GM12878 (cell line): ENCODE results near the gene FANK1. TPM values are rescaled to one million over a fixed set of nuclear protein-coding genes. Genes with fewer than 3 reads are reported as not detected.

ENCODE experiments used
- ATAC-seq: fragments of 200-7000 bp; cut with Tn5 transposase; 3 replicates; pipeline ENCODE4 v1.9.1; 2020; ENCODE audit warnings: mild to moderate bottlenecking, moderate library complexity
- BruUV-seq: library from RNA; stranded (reverse); fragments of 400-500 nt; replicated peaks from 2 replicates; lab custom pipeline; 2021; lab: Mats Ljungman, UMichigan
- CTCF ChIA-PET: fragments of 300-600 bp; sonication (Branson Sonifier 250); formaldehyde crosslinking; extraction: SDS; loops from one replicate; lab custom pipeline; 2021; ENCODE audit warnings: inconsistent platforms; lab: Yijun Ruan, JAX
- POLR2A ChIA-PET: fragments of 350-600 bp; formaldehyde crosslinking; extraction: SDS; loops from one replicate; lab custom pipeline; 2021; ENCODE audit warnings: inconsistent platforms; lab: Charles Lee
- RAD21 ChIA-PET: fragments of 300-600 bp; sonication (Branson Sonifier 250); formaldehyde crosslinking; loops from one replicate; lab custom pipeline; 2023; ENCODE audit warnings: antibody characterized with exemption; ENCODE audit not compliant: unreplicated experiment; lab: Charles Lee
- SMC1A ChIA-PET: fragments of 300-600 bp; sonication (Branson Sonifier 250); formaldehyde crosslinking; loops from one replicate; lab custom pipeline; 2023; ENCODE audit not compliant: unreplicated experiment, uncharacterized antibody; lab: Charles Lee
- DNase-seq: peaks from one replicate; pipeline ENCODE4 v3.0.0-alpha.2; 2011; ENCODE audit warnings: low read depth, low spot score
- FAIRE-seq: peaks from 3 replicates; lab custom pipeline; 2011; peaks lifted over from hg19 to GRCh38; lab: Jason Lieb, UNC
- H2AFZ ChIP-seq: 2 replicates; pipeline ENCODE4 v1.6.0; 2011; ENCODE audit warnings: low read depth, low read length, control low read depth; ENCODE audit not compliant: control insufficient read depth
- H3K27ac ChIP-seq: 2 replicates; pipeline ENCODE4 v1.5.1; 2011; ENCODE audit warnings: control low read depth; ENCODE audit not compliant: control insufficient read depth, insufficient read depth
- H3K27me3 ChIP-seq, 2 experiments: replicated peaks in 1 of 2; 2 replicates each; pipeline versions ENCODE4 v1.6.0 to v1.6.1; 2011; ENCODE audit warnings: low read length in 1 of 2; ENCODE audit not compliant: control insufficient read depth in 2 of 2, insufficient read depth in 2 of 2
- H3K36me3 ChIP-seq, 2 experiments: 2 replicates each; pipeline ENCODE4 v1.5.1; 2011; ENCODE audit warnings: low read length in 1 of 2; ENCODE audit not compliant: control insufficient read depth in 2 of 2, insufficient read depth in 2 of 2
- H3K4me1 ChIP-seq: 2 replicates; pipeline ENCODE4 v1.6.1; 2011; ENCODE audit warnings: mild to moderate bottlenecking, low read length, moderate library complexity, mixed read lengths; ENCODE audit not compliant: control insufficient read depth, insufficient read depth
- H3K4me2 ChIP-seq: 2 replicates; pipeline ENCODE4 v1.6.0; 2011; ENCODE audit warnings: control low read depth; ENCODE audit not compliant: control insufficient read depth, insufficient read depth
- H3K4me3 ChIP-seq: fragments of 200-600 bp; sonication (generic); 2 replicates; pipeline ENCODE4 v1.5.1; 2016
- H3K79me2 ChIP-seq: 2 replicates; pipeline ENCODE4 v1.6.0; 2011; ENCODE audit warnings: low read length; ENCODE audit not compliant: control insufficient read depth, insufficient read depth
- H3K9ac ChIP-seq: 2 replicates; pipeline ENCODE4 v1.8.0; 2011; ENCODE audit warnings: low read length, control low read depth, mixed read lengths; ENCODE audit not compliant: control insufficient read depth, insufficient read depth
- H3K9me3 ChIP-seq: replicated peaks from 3 replicates; pipeline ENCODE4 v1.5.1; 2011; ENCODE audit warnings: mild to moderate bottlenecking, low read length; ENCODE audit not compliant: control insufficient read depth, insufficient read depth
- H4K20me1 ChIP-seq: 2 replicates; pipeline ENCODE4 v1.6.0; 2011; ENCODE audit not compliant: control insufficient read depth, insufficient read depth
- ATF7 ChIP-seq: fragments of 450-650 bp; IDR thresholded peaks from 2 replicates; pipeline ENCODE4 v1.6.1; 2016; ENCODE audit warnings: low read depth, mild to moderate bottlenecking
- CBFB ChIP-seq: IDR thresholded peaks from 2 replicates; pipeline ENCODE4 v1.6.1; 2016; ENCODE audit warnings: antibody characterized with exemption, low read depth
- CHD2 ChIP-seq: IDR thresholded peaks from 2 replicates; pipeline ENCODE4 v1.6.1; 2011; ENCODE audit warnings: low read depth, low read length, improper control_type of control experiment, borderline replicate concordance
- CREM ChIP-seq: IDR thresholded peaks from 2 replicates; pipeline ENCODE4 v1.6.1; 2014; ENCODE audit warnings: antibody characterized with exemption, low read depth
- CUX1 ChIP-seq: IDR thresholded peaks from 2 replicates; pipeline ENCODE4 v1.6.1; 2012; ENCODE audit warnings: improper control_type of control experiment, low read depth, low read length; ENCODE audit not compliant: insufficient replicate concordance
- FOXK2 ChIP-seq: fragments of 450-650 bp; IDR thresholded peaks from 2 replicates; pipeline ENCODE4 v1.6.1; 2017; ENCODE audit warnings: mild to moderate bottlenecking, moderate library complexity
- GATAD2B ChIP-seq: fragments of 450-650 bp; conservative IDR thresholded peaks from 2 replicates; pipeline ENCODE4 v1.6.1; 2017; ENCODE audit warnings: low read depth, mild to moderate bottlenecking, moderate library complexity
- HDAC6 ChIP-seq: fragments of 200-600 bp; sonication (generic); IDR thresholded peaks from one replicate; pipeline ENCODE4 v1.8.0; 2017; ENCODE audit warnings: antibody characterized with exemption; ENCODE audit not compliant: unreplicated experiment
- IKZF1 ChIP-seq: fragments of 450-650 bp; conservative IDR thresholded peaks from 2 replicates; pipeline ENCODE4 v1.6.1; 2017; ENCODE audit warnings: antibody characterized with exemption, mild to moderate bottlenecking
- MYC ChIP-seq: IDR thresholded peaks from 2 replicates; pipeline ENCODE4 v1.6.1; 2011; ENCODE audit warnings: mild to moderate bottlenecking, low read length, moderate library complexity, inconsistent platforms; ENCODE audit not compliant: insufficient read depth, insufficient replicate concordance, insufficient read length, severe bottlenecking
- NFXL1 ChIP-seq: fragments of 450-650 bp; IDR thresholded peaks from 2 replicates; pipeline ENCODE4 v1.6.1; 2017; ENCODE audit warnings: antibody characterized with exemption, mild to moderate bottlenecking, borderline replicate concordance
- SMAD5 ChIP-seq: IDR thresholded peaks from 2 replicates; pipeline ENCODE4 v1.6.1; 2016; ENCODE audit warnings: antibody characterized with exemption, low read depth
- SREBF1 ChIP-seq: IDR thresholded peaks from 2 replicates; pipeline ENCODE4 v1.6.1; 2012; ENCODE audit warnings: mild to moderate bottlenecking, low read length
- YBX1 ChIP-seq: fragments of 450-650 bp; IDR thresholded peaks from 2 replicates; pipeline ENCODE4 v1.6.1; 2016; ENCODE audit warnings: antibody characterized with exemption
- YY1 ChIP-seq: IDR thresholded peaks from 2 replicates; pipeline ENCODE4 v1.6.1; 2011; ENCODE audit warnings: low read depth, mild to moderate bottlenecking, low read length
- ZBED1 ChIP-seq: IDR thresholded peaks from 2 replicates; pipeline ENCODE4 v1.6.1; 2016; ENCODE audit warnings: borderline replicate concordance
- ZBTB4 ChIP-seq: fragments of 450-650 bp; formaldehyde crosslinking; IDR thresholded peaks from 2 replicates; pipeline ENCODE4 v1.4.0; 2022; ENCODE audit warnings: mild to moderate bottlenecking, moderate library complexity
- WGBS: methylation state at CpG from one replicate; pipeline ENCODE4 v1.1.6; 2016; ENCODE audit warnings: low lambda C conversion rate; ENCODE audit not compliant: insufficient replicate concordance, insufficient coverage; ENCODE audit errors: missing lambda C conversion rate; 5-methylcytosine and 5-hydroxymethylcytosine counted together
- in situ Hi-C: fragments of 300-500 bp; cut with MboI; formaldehyde crosslinking; loops from 9 replicates; pipeline ENCODE4 v1.14.3; 2018; ENCODE audit warnings: mixed read lengths
- intact Hi-C: fragments of 100-400 bp; cut with micrococcal nuclease; formaldehyde crosslinking; loops from one replicate; pipeline ENCODE4 v1.14.2; 2022; ENCODE audit not compliant: unreplicated experiment
- polyA plus RNA-seq, 11 experiments: library from polyadenylated mRNA; depleted of rRNA in 4 of 11; unstranded in 6 of 11; stranded (reverse) in 5 of 11; fragments of >200 nt; fragmentation: Nextera tagmentation in 4 of 11; fragmentation: Illumina TruSeq in 1 of 11; extraction: Ambion mirVana in 4 of 11; extraction: Trizol in 1 of 11; gene quantifications; 1 replicate in 1 of 11; 2 replicates in 10 of 11; pipeline versions ENCODE4 v1.2.1 to v1.2.3, GENCODE V29; 2011 to 2016; ENCODE audit warnings: inconsistent platforms in 2 of 11, missing spikeins in 2 of 11, low read depth in 1 of 11
- total RNA-seq, 4 experiments: library from RNA; depleted of rRNA in 3 of 4; stranded (reverse); fragments of >200 nt in 3 of 4; fragmentation: Illumina TruSeq in 1 of 4; extraction: Trizol in 1 of 4; gene quantifications; 2 replicates each; pipeline versions ENCODE4 v1.2.1 to v1.2.3, GENCODE V29; 2013 to 2021
- TF ChIP-seq, protein P1 (sequence below): IDR thresholded peaks from 2 replicates; pipeline ENCODE4 v1.6.1; 2012; ENCODE audit warnings: low read length, inconsistent platforms

FANK1 gene
- total and polyA plus RNA-seq, 10 of the 15 experiments (the other 5 are each of a cell fraction or from before 2014, with no cell fraction given): 0.07 to 0.16 (median 0.13) TPM; not detected in 6

DNA sequence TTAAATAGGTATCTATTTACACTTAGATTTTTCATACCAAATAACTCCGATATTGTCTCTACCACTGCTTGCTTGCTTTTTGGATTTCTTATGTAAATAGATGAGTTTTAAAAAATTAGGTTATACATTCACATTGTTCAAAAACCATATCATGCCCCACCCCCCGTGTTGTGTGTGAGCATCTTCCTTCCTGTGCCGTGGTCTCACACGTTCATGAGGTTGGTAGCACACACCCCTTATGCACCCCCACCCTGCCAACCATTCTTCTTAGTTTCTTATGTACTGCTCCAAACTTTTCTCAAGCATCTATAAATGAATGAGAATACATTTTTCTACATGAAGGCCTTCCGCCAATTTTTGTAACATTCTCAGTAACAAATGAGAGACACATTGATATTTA lies 115.6 kb downstream of the FANK1 start:
- H3K36me3 ChIP-seq: no peaks in the 10 kb centered on the region
- FAIRE-seq (no peak), DNase-seq (no peak), ATAC-seq (no peak)
- H3K9ac ChIP-seq: no peak overlapping the region
- ChIA-PET SMC1A (no interaction called here), RAD21 (no interaction called here), CTCF (no interaction called here), POLR2A (no interaction called here)
- no peak overlapping the region for H3K4me2 ChIP-seq
- H2AFZ ChIP-seq: no peak overlapping the region
- no peaks in the 10 kb centered on the region; the same call in 1 of the 2 replicates for H3K4me1 ChIP-seq
- 33% methylated on average over 5 of the region's 5 CpGs for WGBS
- no peak overlapping the region for H3K27ac ChIP-seq
- H3K79me2 ChIP-seq: no peaks in the 10 kb centered on the region
- no peak overlapping the region for H3K4me3 ChIP-seq
- H3K27me3 ChIP-seq: no peaks in the 10 kb centered on the region
- H3K9me3 ChIP-seq: no peaks in the 10 kb centered on the region
- intact Hi-C loops (no loop called here), in situ Hi-C loops (no loop called here)
- no peaks in the 10 kb centered on the region for H4K20me1 ChIP-seq
- BruUV-seq: no TSS peak
- TF ChIP-seq ZBED1: no peak
- no peak for TF ChIP-seq IKZF1
- no peak for TF ChIP-seq YY1
- TF ChIP-seq ZBTB4 (CRISPR knock-in tag): no peak
- no peak for TF ChIP-seq CREM
- TF ChIP-seq ATF7: no peak
- no peak for TF ChIP-seq FOXK2
- no peak for TF ChIP-seq CUX1
- TF ChIP-seq MYC: no peak
- no peak for TF ChIP-seq HDAC6
- TF ChIP-seq SMAD5: no peak
- no peak for TF ChIP-seq CBFB
- no peak for TF ChIP-seq YBX1
- TF ChIP-seq CHD2: no peak
- TF ChIP-seq NFXL1: no peak
- TF ChIP-seq, protein P1, sequence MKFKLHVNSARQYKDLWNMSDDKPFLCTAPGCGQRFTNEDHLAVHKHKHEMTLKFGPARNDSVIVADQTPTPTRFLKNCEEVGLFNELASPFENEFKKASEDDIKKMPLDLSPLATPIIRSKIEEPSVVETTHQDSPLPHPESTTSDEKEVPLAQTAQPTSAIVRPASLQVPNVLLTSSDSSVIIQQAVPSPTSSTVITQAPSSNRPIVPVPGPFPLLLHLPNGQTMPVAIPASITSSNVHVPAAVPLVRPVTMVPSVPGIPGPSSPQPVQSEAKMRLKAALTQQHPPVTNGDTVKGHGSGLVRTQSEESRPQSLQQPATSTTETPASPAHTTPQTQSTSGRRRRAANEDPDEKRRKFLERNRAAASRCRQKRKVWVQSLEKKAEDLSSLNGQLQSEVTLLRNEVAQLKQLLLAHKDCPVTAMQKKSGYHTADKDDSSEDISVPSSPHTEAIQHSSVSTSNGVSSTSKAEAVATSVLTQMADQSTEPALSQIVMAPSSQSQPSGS: no peak
- no peak for TF ChIP-seq GATAD2B
- TF ChIP-seq SREBF1: no peak
